ENCODE data around the gene ST7.
"Not testable (repeated sequence)": the region's sequence is repeated elsewhere in the genome, so short reads cannot be mapped to it uniquely, and the experiment has no call there.

Gene ST7

GRCh38 chr7:117011419-117012260, 58.3 kb downstream of the ST7 start:
- DNase-seq, result no peak

DNA sequence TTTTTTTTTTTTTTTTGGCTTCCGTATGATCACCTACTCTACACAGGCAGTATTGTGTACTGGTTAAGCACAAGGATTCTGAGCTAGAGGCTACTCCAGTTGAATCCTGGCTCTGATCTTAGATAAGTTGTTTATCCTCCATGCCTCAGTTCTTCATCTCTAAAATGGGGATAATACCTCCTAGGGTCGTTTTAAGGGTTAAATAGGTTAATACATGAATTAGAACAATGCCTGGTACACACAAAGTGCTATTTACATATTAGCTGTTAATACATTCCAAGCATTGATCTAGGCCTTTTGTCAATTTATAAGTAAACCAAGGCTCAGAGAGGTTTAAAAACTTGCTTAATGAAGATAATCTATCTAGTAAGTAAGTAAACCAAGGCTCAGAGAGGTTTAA, 59.0 kb downstream of the ST7 start:
- no peak for DNase-seq

GRCh38 chr7:117012696-117013095, 59.4 kb downstream of the ST7 start:
- peak; percentile 52 for DNase-seq

DNA sequence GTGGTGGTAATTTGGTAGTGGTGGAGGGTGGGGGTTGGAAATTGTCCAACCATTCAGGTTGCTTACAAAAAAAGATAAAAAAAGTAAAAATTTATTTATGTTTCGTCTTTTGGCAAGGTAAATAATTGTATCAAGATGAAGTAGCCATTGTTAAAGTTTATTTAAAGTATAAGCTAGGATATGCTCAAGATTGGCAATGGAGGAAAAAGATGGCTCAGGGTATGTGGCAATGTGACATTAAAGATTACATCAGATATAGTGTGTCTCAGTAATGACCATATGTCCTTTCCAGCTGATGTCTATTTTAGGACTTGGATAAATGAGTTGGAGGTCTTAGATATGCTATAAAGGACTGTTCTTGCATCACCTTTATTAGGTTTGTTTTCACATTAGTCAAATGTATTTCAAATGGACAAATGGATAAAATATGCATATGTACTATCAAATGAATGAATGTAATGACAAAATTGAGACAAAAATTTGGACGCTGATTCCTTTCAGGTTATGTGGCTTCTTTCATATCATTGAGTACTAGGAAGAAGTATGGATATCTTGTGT, 60.9 kb downstream of the ST7 start:
- DNase-seq, result no peak

- DNase-seq, result peak; percentile 88
Observed at GRCh38 chr7:117014673-117015133, 61.4 kb downstream of the ST7 start.

DNA sequence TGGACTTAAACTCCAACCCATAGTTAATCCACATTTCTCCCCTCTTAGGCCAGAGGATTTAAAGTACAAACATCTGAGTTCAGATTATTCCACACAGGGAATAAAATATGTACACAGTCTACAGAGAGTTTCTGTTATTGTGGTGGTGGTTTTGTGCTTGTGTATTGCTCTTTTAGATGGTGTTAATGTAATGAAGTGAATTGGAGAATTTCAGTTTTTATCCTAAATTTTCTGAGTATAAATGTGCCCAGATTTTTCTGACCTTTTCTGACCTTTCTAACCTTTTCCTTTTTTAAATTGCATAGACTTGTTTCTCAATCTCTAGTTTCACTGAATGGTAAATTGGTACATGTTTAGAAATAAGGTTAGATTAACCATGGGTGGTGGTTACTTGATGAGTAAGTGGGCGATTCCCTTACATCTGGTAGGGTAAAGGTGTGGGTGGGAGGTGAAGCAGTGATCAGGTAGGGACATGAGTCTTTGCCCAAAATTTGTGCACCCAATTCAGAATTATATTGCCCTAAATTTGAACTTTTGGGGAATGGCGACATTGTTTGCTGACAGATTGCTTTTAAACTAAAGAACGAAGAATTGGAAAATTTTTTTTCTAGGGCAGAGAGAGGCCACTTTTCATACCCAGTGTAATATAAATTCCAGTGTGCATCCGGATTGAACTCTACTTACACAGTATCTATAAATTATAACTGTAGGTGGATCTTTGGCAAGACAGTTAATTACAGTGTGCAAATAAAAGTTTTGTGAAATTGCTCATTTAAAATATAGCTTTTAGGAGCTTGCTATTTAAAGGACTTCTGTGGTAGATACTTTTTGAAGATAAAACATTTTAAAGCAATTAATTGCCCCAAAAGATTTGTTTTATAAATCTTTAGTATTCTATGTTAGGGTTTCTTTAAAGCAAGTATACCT, 62.2 kb downstream of the ST7 start:
- DNase-seq, result no peak

- DNase-seq, result no peak
Observed at GRCh38 chr7:117017017-117017451, 63.7 kb downstream of the ST7 start.

GRCh38 chr7:117017702-117018266, 64.5 kb downstream of the ST7 start:
- no peak for DNase-seq

GRCh38 chr7:117018713-117019112, 65.4 kb downstream of the ST7 start:
- no peak for DNase-seq

- DNase-seq, result peak; percentile 51
Observed at GRCh38 chr7:117019287-117019686, 66.0 kb downstream of the ST7 start.

- DNase-seq, result peak; percentile 98
Observed at GRCh38 chr7:117019786-117020590, 66.7 kb downstream of the ST7 start.

DNA sequence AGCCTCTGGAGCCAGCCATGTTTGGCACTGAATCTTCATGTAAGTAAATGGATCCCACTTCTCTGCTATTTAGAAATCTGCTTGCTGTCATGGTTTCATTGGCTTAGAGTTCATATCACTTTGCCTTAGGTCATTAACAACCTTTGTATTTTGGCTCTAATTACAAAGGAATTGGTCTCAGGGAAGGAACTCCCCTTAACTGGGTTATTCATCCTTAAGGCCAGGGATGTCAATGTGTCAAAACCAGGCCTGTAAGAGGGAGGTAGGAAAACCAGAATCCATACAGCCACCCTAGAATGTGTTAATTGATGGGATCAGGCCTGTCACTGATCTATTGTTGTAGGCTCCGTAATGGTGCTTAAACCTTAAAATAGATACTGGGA, 67.3 kb downstream of the ST7 start:
- DNase-seq, result no peak

DNA sequence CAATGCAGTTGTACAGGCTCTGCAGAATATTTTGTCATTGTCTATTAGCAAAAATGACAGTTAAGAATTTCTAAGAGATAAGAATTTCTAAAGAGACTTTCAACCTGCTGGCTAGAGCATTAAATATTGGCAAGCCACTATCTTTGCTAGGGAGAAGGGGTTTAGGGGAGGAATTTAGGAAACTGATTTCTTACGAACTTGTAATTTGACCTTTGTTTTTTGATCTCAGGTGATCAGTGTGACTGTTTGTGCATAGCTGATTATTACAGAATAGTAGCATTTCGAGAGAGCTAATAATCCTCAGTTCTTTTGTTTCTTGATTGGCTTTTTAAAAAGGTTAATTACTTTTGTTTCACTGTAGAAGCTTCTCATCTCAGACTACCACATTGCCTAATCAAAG, 68.1 kb downstream of the ST7 start:
- no peak for DNase-seq

- peak; percentile 53 for DNase-seq
Observed at GRCh38 chr7:117021986-117022385, 68.7 kb downstream of the ST7 start.

DNA sequence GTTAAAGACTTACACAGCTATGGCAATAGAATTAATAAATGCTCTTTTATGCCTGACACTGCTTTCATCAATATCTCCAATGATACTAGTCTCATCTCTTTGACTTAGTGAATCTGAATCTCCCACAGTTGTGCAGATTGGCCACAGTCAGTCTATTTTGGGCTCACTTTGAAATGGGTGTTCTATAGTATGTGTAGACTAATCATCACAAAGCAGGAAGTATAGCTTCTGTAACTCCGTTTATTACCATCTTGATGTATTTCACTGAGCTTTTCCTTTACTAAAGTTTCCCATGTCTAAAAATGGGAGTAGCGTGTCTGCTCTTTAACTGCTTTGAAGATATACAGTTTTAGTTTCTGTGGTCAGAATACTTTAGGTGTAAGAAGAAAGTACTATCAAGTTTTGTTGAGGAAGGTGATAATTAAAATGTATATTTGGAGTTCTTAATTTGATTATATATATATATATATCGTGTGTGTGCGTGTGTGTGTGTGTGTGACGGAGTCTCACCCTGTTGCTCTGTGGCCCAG, 70.1 kb downstream of the ST7 start:
- no peak for DNase-seq

DNA sequence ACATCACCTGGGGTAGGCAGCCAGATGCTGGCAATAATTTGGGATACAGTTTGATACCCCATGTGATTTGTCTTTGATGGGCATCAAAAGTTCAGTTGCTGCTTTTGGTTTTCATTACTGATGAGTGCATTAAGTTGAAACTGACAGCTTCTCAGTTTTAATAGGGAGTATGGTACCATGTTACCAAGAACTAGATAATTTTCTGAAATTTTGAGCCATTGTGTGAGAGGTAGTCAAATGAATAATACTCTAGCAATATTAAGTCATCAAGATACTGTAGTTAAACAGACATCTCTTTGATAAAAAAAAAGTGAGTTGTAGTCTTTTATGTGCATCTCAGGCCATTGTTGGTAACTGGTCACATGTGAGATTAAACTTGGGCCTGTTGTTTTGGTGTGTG, 71.5 kb downstream of the ST7 start:
- DNase-seq, result no peak

- no peak for DNase-seq
Observed at GRCh38 chr7:117025891-117026290, 72.6 kb downstream of the ST7 start.

DNA sequence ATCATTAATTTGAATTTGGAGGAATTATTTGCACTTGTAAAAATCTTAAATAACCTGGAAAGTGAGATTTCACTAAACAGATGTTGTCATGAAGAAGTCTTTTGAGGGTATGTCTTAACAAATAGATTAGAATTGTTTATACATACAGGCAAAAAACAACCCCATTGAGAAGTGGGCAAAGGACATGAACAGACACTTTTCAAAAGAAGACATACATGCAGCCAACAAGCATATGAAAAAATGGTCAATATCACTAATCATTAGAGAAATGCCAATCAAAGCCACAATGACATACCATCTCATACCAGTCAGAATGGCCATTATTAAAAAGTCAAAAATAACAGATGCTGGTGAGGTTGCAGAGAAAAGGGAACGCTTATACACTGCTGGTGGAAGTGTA, 77.0 kb downstream of the ST7 start:
- not testable (repeated sequence) for DNase-seq

GRCh38 chr7:117030793-117031192, 77.5 kb downstream of the ST7 start:
- not testable (repeated sequence) for DNase-seq

DNA sequence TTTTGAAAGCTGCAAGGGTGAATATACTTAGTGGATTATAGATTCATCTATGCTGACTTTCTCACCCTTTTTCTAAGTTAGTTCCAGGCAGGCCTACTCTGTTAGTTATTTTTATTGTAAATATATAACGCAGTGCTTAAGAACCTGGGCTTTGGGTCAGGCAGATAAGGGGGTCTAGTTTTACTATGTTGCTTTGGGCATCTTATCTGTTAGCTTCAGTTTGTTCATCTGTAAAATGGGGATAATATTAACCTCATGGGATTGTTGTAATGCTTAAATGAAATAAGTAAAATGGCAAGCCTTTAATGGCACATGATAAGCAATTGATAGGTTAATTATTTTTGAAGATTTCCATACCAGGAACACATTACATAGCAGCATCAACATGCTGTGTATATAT, 79.5 kb downstream of the ST7 start:
- DNase-seq, result no peak

GRCh38 chr7:117034851-117035464, 81.7 kb downstream of the ST7 start:
- DNase-seq, result peak; percentile 48

All from NCI-H1092 treated with DMSO at 0.1 percent for 48 hours (cell line).